K562 (cell line): Measurements from ENCODE around the gene ELOF1. TPM values are rescaled to one million over a fixed set of nuclear protein-coding genes. Genes with fewer than 3 reads are reported as not detected.
A peak's percentile ranks its signal among the peaks of the same experiment; 100 is the strongest.

Source experiments
- ATAC-seq: fragments of 200-7000 bp; cut with Tn5 transposase; 3 replicates; pipeline ENCODE4 v1.9.1; 2020; ENCODE audit warnings: moderate library complexity
- BruUV-seq: library from RNA; stranded (reverse); fragments of 400-500 nt; replicated peaks from 2 replicates; lab custom pipeline; 2021; lab: Mats Ljungman, UMichigan
- CTCF ChIA-PET: fragments of 300-600 bp; formaldehyde crosslinking; extraction: SDS; loops from one replicate; lab custom pipeline; 2021; ENCODE audit warnings: low intra/inter-chr PET ratio; lab: Yijun Ruan, JAX
- POLR2A ChIA-PET: fragments of 300-600, 350-650 bp; sonication (Branson Sonifier 250); formaldehyde crosslinking; extraction: SDS; loops from one replicate; lab custom pipeline; 2021; ENCODE audit warnings: antibody characterized with exemption, inconsistent platforms; lab: Yijun Ruan, JAX
- DNase-seq, 4 experiments: peaks; one replicate each; pipeline versions ENCODE4 v3.0.0 to v3.0.0-alpha.2; 2011 to 2018; ENCODE audit warnings: low spot score in 3 of 4, mixed read lengths in 3 of 4; ENCODE audit errors: extremely low read depth in 1 of 4
- FAIRE-seq: peaks from 2 replicates; lab custom pipeline; 2011; peaks lifted over from hg19 to GRCh38; lab: Jason Lieb, UNC
- H2AFZ ChIP-seq: 2 replicates; pipeline ENCODE4 v1.6.0; 2011; ENCODE audit warnings: low read depth, low read length, control low read depth, inconsistent platforms
- H3K27ac ChIP-seq: fragments of 200-600 bp; 3 replicates; pipeline ENCODE4 v1.8.0; 2011; ENCODE audit warnings: low read depth, mild to moderate bottlenecking, control low read depth, inconsistent platforms, low read length, moderate library complexity, mixed read lengths; ENCODE audit errors: extremely low read depth
- H3K27me3 ChIP-seq, 2 experiments: fragments of 300-600 bp in 1 of 2; 2 replicates in 1 of 2; 3 replicates in 1 of 2; pipeline versions ENCODE4 v1.6.0 to v1.8.0; 2011; ENCODE audit warnings: inconsistent platforms in 2 of 2, low read length in 2 of 2, mild to moderate bottlenecking in 1 of 2, mixed read lengths in 1 of 2, moderate library complexity in 1 of 2; ENCODE audit not compliant: control insufficient read depth in 2 of 2, insufficient read depth in 2 of 2
- H3K36me3 ChIP-seq: fragments of 300-600 bp; 3 replicates; pipeline ENCODE4 v1.8.0; 2011; ENCODE audit warnings: mild to moderate bottlenecking, low read length, inconsistent platforms; ENCODE audit not compliant: control insufficient read depth, insufficient read depth
- H3K4me1 ChIP-seq, 2 experiments: fragments of 200-600 bp in 1 of 2; replicated peaks in 1 of 2; 2 replicates in 1 of 2; 3 replicates in 1 of 2; pipeline versions ENCODE4 v1.5.1 to v1.8.0; 2011; ENCODE audit warnings: inconsistent platforms in 2 of 2, low read length in 2 of 2, mild to moderate bottlenecking in 1 of 2, mixed read lengths in 1 of 2, moderate library complexity in 1 of 2; ENCODE audit not compliant: control insufficient read depth in 2 of 2, insufficient read depth in 2 of 2
- H3K4me2 ChIP-seq: 2 replicates; pipeline ENCODE4 v1.6.1; 2011; ENCODE audit warnings: low read length, control low read depth, inconsistent platforms, mixed read lengths; ENCODE audit not compliant: insufficient read depth
- H3K4me3 ChIP-seq: fragments of 200-600 bp; sonication (generic), shearing (Covaris generic); 2 replicates; pipeline ENCODE4 v1.5.1; 2016; ENCODE audit warnings: control low read depth, inconsistent platforms
- H3K79me2 ChIP-seq: fragments of 200-600 bp; 3 replicates; pipeline ENCODE4 v1.8.0; 2011; ENCODE audit warnings: low read length, inconsistent platforms; ENCODE audit not compliant: control insufficient read depth, insufficient read depth
- H3K9ac ChIP-seq, 2 experiments: 2 replicates each; pipeline versions ENCODE4 v1.6.0 to v1.6.1; 2011; ENCODE audit warnings: low read depth in 2 of 2, low read length in 2 of 2, control low read depth in 1 of 2, inconsistent platforms in 1 of 2, mild to moderate bottlenecking in 1 of 2, mixed read lengths in 1 of 2; ENCODE audit not compliant: insufficient read depth in 1 of 2
- H3K9me1 ChIP-seq: one replicate; pipeline ENCODE4 v1.6.0; 2011; ENCODE audit warnings: inconsistent platforms, mild to moderate bottlenecking, low read length, moderate library complexity; ENCODE audit not compliant: control insufficient read depth, insufficient read depth
- H3K9me3 ChIP-seq: replicated peaks from 2 replicates; pipeline ENCODE4 v1.5.1; 2011; ENCODE audit warnings: low read depth, low read length, inconsistent platforms; ENCODE audit not compliant: control insufficient read depth, insufficient read depth
- H4K20me1 ChIP-seq: replicated peaks from 2 replicates; pipeline ENCODE4 v1.6.1; 2011; ENCODE audit warnings: low read length, inconsistent platforms, mixed read lengths; ENCODE audit not compliant: control insufficient read depth, insufficient read depth
- ARID4B ChIP-seq: sonication (generic); formaldehyde crosslinking; IDR thresholded peaks from 2 replicates; pipeline ENCODE4 v1.8.0; 2022; ENCODE audit warnings: mild to moderate bottlenecking, missing genetic modification reagents
- BCOR ChIP-seq: fragments of 450-650 bp; IDR thresholded peaks from 2 replicates; pipeline ENCODE4 v1.6.1; 2016
- CXXC5 ChIP-seq: fragments of 250-450 bp; sonication (Bioruptor Pico); IDR thresholded peaks from 2 replicates; pipeline ENCODE4 v1.8.0; 2022; ENCODE audit warnings: inconsistent platforms, mild to moderate bottlenecking, moderate library complexity
- DPF2 ChIP-seq: fragments of 450-650 bp; IDR thresholded peaks from 2 replicates; pipeline ENCODE4 v1.6.1; 2016
- HDAC8 ChIP-seq: fragments of 450-650 bp; IDR thresholded peaks from 2 replicates; pipeline ENCODE4 v1.6.1; 2016; ENCODE audit warnings: mild to moderate bottlenecking, missing genetic modification characterization, moderate library complexity, missing compliant biosample characterization
- HLTF ChIP-seq: fragments of 450-650 bp; IDR thresholded peaks from 2 replicates; pipeline ENCODE4 v1.6.1; 2016
- NCOR1 ChIP-seq: fragments of 450-650 bp; IDR thresholded peaks from 2 replicates; pipeline ENCODE4 v1.6.1; 2016; ENCODE audit warnings: mild to moderate bottlenecking, moderate library complexity
- NFIX ChIP-seq: fragments of 250-450 bp; sonication (Bioruptor Pico); IDR thresholded peaks from 2 replicates; pipeline ENCODE4 v1.4.0; 2020; ENCODE audit warnings: low read depth, mild to moderate bottlenecking, moderate library complexity
- PHTF2 ChIP-seq: fragments of 250-450 bp; sonication (Bioruptor Pico); IDR thresholded peaks from 2 replicates; pipeline ENCODE4 v1.5.0; 2021; ENCODE audit warnings: mild to moderate bottlenecking
- PML ChIP-seq: IDR thresholded peaks from 2 replicates; pipeline ENCODE4 v1.6.1; 2012; ENCODE audit warnings: low read length, inconsistent platforms
- RBM25 ChIP-seq: fragments of 200-400 bp; formaldehyde crosslinking; IDR thresholded peaks from 2 replicates; pipeline ENCODE4 v1.6.1; 2018; ENCODE audit warnings: low read length, low read depth, moderate library complexity; ENCODE audit not compliant: severe bottlenecking
- RBM39 ChIP-seq: fragments of 200-400 bp; formaldehyde crosslinking; optimal IDR thresholded peaks from 2 replicates; pipeline ENCODE3; 2018; ENCODE audit warnings: low read depth, low read length
- RCOR1 ChIP-seq, 2 experiments: IDR thresholded peaks; 2 replicates each; pipeline ENCODE4 v1.6.1; 2012; ENCODE audit warnings: low read depth in 2 of 2, low read length in 2 of 2, borderline replicate concordance in 1 of 2, improper control_type of control experiment in 1 of 2
- TSC22D4 ChIP-seq: fragments of 450-650 bp; IDR thresholded peaks from 2 replicates; pipeline ENCODE4 v1.6.1; 2016; ENCODE audit warnings: missing genetic modification characterization, missing biosample characterization, control low read depth
- ZFP36 ChIP-seq: fragments of 150-350 bp; IDR thresholded peaks from 2 replicates; pipeline ENCODE4 v1.6.1; 2018; ENCODE audit warnings: low read length, low read depth; ENCODE audit not compliant: partially characterized antibody
- ZNF175 ChIP-seq: fragments of 200-800 bp; sonication (Bioruptor generic); IDR thresholded peaks from 2 replicates; pipeline ENCODE4 v1.6.1; 2016; ENCODE audit warnings: low read depth, mild to moderate bottlenecking, missing genetic modification characterization, missing compliant biosample characterization
- ZNF561 ChIP-seq: fragments of 450-650 bp; formaldehyde crosslinking; conservative IDR thresholded peaks from 2 replicates; pipeline ENCODE4 v1.4.0; 2020; ENCODE audit warnings: mild to moderate bottlenecking, moderate library complexity
- WGBS: fragments of 100-300 bp; shearing (Covaris generic); methylation state at CpG from one replicate; pipeline ENCODE4 v1.1.6; 2016; ENCODE audit warnings: low coverage, mixed read lengths; ENCODE audit not compliant: insufficient coverage; ENCODE audit errors: missing lambda C conversion rate; 5-methylcytosine and 5-hydroxymethylcytosine counted together
- in situ Hi-C: fragments of 300-500 bp; cut with MboI; formaldehyde crosslinking; loops from 4 replicates; pipeline ENCODE4 v1.15.0; 2018; ENCODE audit warnings: inconsistent platforms, mixed read lengths
- intact Hi-C: fragments of 100-400 bp; cut with micrococcal nuclease; formaldehyde crosslinking; loops from 2 replicates; pipeline ENCODE4 v1.14.2; 2022
- polyA plus RNA-seq, 8 experiments: library from polyadenylated mRNA; depleted of rRNA in 4 of 8; stranded (reverse) in 5 of 8; unstranded in 3 of 8; fragments of >200 nt; fragmentation: Nextera tagmentation in 2 of 8; fragmentation: Illumina TruSeq in 1 of 8; extraction: Ambion mirVana in 2 of 8; extraction: Trizol in 1 of 8; gene quantifications; 2 replicates each; pipeline versions ENCODE4 v1.2.1 to v1.2.3, GENCODE V29; 2011 to 2014; ENCODE audit warnings: inconsistent platforms in 1 of 8, missing spikeins in 1 of 8
- total RNA-seq, 7 experiments: library from RNA; depleted of rRNA in 6 of 7; stranded (reverse); fragments of >200 nt in 6 of 7; fragmentation: Illumina TruSeq in 2 of 7; extraction: Trizol in 2 of 7; gene quantifications; 2 replicates each; pipeline versions ENCODE4 v1.2.1 to v1.2.3, GENCODE V29; 2011 to 2021; ENCODE audit warnings: low replicate concordance in 1 of 7
- TF ChIP-seq, protein P1 (sequence below): fragments of 450-650 bp; formaldehyde crosslinking; conservative IDR thresholded peaks from 2 replicates; pipeline ENCODE4 v1.4.0; 2022; ENCODE audit warnings: mild to moderate bottlenecking, missing genetic modification characterization

ELOF1 gene
- total and polyA plus RNA-seq, 9 of the 15 experiments (the other 6 are each of a cell fraction or from before 2014, with no cell fraction given) = 16.7 to 147 (median 74.2) TPM

DNA sequence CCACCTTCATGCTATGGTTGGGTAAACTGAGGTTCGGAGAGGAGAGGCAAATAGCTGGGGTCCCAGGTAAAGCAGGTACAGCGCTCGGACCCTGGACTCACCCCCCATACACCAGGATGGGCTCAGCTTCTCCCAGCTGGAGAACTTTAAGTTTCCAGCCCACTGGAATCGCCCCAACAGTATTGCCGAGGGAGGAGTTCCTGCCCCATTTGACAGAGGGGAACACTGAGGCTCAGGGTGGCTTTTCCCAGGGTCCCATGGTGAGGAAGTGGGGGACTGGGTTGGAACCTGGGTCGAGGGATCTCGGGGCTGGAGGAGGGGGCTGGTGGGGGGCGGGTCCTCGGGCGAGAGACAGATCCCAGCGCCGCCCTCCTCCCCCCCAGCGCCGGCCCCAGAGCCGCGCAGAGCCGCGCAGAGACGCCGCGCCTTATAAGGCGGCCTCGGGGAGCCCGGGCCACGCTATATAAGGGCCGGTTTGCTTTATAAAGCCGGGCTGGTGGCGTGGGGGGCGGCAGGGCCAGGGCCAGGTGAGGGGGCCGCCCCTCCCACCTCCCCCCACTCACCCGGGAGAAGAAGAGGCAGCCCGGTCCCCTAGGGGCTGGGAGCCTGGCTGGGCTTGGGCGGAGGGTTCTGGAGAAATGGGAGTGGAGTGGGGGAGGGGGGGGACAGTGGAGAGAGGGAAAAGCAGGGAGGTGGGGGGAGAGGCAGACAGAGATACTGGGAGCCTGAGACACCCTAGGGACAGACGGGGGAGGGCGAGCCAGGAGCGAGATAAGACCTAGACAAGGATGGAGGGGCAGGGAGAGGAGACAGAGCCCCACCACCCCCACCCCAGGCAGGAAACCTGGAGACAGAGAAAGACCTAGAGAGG lies 19.3 kb downstream of the ELOF1 start:
- Histone ChIP-seq H3K9me1 (no peaks in the 10 kb centered on the region), H3K36me3 (no peaks in the 10 kb centered on the region), H2AFZ (peak overlapping the region; percentile 66), H3K4me2 (peak overlapping the region; percentile 70), H4K20me1 (no peaks in the 10 kb centered on the region), H3K27me3 (no peaks in the 10 kb centered on the region), H3K4me1 (peaks cover 30 to 47% of the 10 kb centered on the region in 2 experiments; a peak in 4 of 5 replicates), H3K4me3 (peak overlapping the region; percentile 31), H3K9ac (peak overlapping the region; percentile 48 to 88), H3K79me2 (no peaks in the 10 kb centered on the region), H3K27ac (peak overlapping the region; percentile 75), H3K9me3 (no peaks in the 10 kb centered on the region)
- BruUV-seq = no TSS peak
- CTCF ChIA-PET = no interaction called here
- DNase-seq = peak; percentile 85 to 89 (median 87)
- in situ Hi-C loops = no loop called here
- peak; percentile 77 for ATAC-seq
- intact Hi-C loops = loop anchor here (5.0 kb wide), 1 partner anchor 42 kb away; no protein-coding TSS in a partner anchor
- WGBS = 10% methylated on average over 4 of the region's 36 CpGs
- FAIRE-seq = peak; percentile 56
- POLR2A ChIA-PET = interaction anchor here (1.0 to 1.2 kb wide), 3 partner anchors 10 to 19 kb away, joined by 3 to 7 read pairs (median 4); partner anchors contain the start of genes ECSIT and ELOF1
- TF ChIP-seq ARID4B (no peak), RBM39 (no peak), NFIX (CRISPR knock-in tag) (no peak), BCOR (peak; percentile 80), ZFP36 (no peak), PML (no peak), ZNF561 (CRISPR knock-in tag) (no peak), DPF2 (peak; percentile 43), PHTF2 (CRISPR knock-in tag) (no peak), TSC22D4 (tag) (no peak), HDAC8 (tag) (no peak), CXXC5 (0 out of 2 replicates have a peak, but pooled peaks have one; percentile 30), HLTF (no peak), ZNF175 (no peak), NCOR1 (peak; percentile 59; the same call in 1 of the 2 replicates), RBM25 (peak; percentile 88), RCOR1 (IDR thresholded peaks at IDR 0.05; ENCODE audit: borderline replicate concordance in 1 of 2, low read depth in 2 of 2, low read length in 2 of 2) (peak in 1 of 2 experiments; percentile 68; a peak in 2 of 4 replicates)
- TF ChIP-seq, protein P1, sequence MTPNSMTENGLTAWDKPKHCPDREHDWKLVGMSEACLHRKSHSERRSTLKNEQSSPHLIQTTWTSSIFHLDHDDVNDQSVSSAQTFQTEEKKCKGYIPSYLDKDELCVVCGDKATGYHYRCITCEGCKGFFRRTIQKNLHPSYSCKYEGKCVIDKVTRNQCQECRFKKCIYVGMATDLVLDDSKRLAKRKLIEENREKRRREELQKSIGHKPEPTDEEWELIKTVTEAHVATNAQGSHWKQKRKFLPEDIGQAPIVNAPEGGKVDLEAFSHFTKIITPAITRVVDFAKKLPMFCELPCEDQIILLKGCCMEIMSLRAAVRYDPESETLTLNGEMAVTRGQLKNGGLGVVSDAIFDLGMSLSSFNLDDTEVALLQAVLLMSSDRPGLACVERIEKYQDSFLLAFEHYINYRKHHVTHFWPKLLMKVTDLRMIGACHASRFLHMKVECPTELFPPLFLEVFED (CRISPR knock-in tag) = no peak
